22Rv1 (cell line): ENCODE data around the gene FGD6.
A peak's percentile ranks its signal among the peaks of the same experiment; 100 is the strongest.

Experiments
- H3K27ac ChIP-seq: fragments of 450-650 bp; 2 replicates; pipeline ENCODE4 v1.5.1; 2017
- ZFX ChIP-seq: fragments of 450-650 bp; IDR thresholded peaks from 2 replicates; pipeline ENCODE4 v1.6.1; 2017; ENCODE audit warnings: antibody characterized with exemption, borderline replicate concordance
- TF ChIP-seq, protein P1 (sequence below): fragments of 450-650 bp; IDR thresholded peaks from 2 replicates; pipeline ENCODE4 v1.5.1; 2017; ENCODE audit warnings: mild to moderate bottlenecking

FGD6 gene

DNA sequence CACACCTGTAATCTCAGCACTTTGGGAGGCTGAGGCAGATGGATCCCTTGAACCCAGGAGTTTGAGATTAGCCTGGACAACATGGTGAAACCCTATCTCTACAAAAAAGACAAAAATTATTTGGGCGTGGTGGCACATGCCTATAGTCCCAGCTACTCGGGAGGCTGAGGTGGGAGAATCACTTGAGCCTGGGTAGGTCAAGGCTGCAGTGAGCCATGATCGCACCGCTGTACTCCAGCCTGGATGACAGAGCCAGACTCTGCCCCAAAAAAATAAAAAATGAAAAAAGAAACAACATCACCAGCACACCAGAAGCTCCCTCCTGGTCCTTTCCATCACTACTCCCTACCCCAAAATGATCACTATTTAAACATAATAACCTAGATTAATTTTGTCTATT lies 2.9 kb upstream of the FGD6 start:
- TF ChIP-seq ZFX: no peak
- TF ChIP-seq, protein P1, sequence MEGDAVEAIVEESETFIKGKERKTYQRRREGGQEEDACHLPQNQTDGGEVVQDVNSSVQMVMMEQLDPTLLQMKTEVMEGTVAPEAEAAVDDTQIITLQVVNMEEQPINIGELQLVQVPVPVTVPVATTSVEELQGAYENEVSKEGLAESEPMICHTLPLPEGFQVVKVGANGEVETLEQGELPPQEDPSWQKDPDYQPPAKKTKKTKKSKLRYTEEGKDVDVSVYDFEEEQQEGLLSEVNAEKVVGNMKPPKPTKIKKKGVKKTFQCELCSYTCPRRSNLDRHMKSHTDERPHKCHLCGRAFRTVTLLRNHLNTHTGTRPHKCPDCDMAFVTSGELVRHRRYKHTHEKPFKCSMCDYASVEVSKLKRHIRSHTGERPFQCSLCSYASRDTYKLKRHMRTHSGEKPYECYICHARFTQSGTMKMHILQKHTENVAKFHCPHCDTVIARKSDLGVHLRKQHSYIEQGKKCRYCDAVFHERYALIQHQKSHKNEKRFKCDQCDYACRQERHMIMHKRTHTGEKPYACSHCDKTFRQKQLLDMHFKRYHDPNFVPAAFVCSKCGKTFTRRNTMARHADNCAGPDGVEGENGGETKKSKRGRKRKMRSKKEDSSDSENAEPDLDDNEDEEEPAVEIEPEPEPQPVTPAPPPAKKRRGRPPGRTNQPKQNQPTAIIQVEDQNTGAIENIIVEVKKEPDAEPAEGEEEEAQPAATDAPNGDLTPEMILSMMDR: no peak
- peak overlapping the region; percentile 97 for H3K27ac ChIP-seq

GRCh38 chr12:95218150-95219133 lies 1.2 kb upstream of the FGD6 start:
- no peak for TF ChIP-seq ZFX
- TF ChIP-seq, protein P1: no peak
- H3K27ac ChIP-seq: peak overlapping the region; percentile 97

- TF ChIP-seq ZFX: no peak
- TF ChIP-seq, protein P1: no peak
- H3K27ac ChIP-seq: peak overlapping the region; percentile 97
These were observed 423 bp downstream of the FGD6 start for GRCh38 chr12:95216711-95217376.

GRCh38 chr12:95215949-95216348 lies 1.3 kb downstream of the FGD6 start:
- peak overlapping the region; percentile 97; the same call in 1 of the 2 replicates for H3K27ac ChIP-seq
- TF ChIP-seq ZFX: no peak
- TF ChIP-seq, protein P1: no peak

- TF ChIP-seq ZFX: no peak
- TF ChIP-seq, protein P1: no peak
- no peak overlapping the region for H3K27ac ChIP-seq
These were observed 2.8 kb downstream of the FGD6 start for GRCh38 chr12:95214466-95214865.

GRCh38 chr12:95213928-95214327 lies 3.3 kb downstream of the FGD6 start:
- no peak overlapping the region for H3K27ac ChIP-seq

More at GRCh38 chr12:95213928-95214327, 3.3 kb downstream of the FGD6 start:
- TF ChIP-seq ZFX: no peak
- TF ChIP-seq, protein P1: no peak
